SK-N-MC (cell line): ENCODE results near the gene HOXB1.

Source experiments
- EZH2 ChIP-seq: fragments of 200-600 bp; sonication (generic); IDR thresholded peaks from one replicate; pipeline ENCODE4 v1.6.1; 2017; ENCODE audit warnings: antibody characterized with exemption
- FOXP2 ChIP-seq: optimal IDR thresholded peaks from 2 replicates; pipeline ENCODE3; 2011; ENCODE audit warnings: mild to moderate bottlenecking, moderate library complexity; ENCODE audit not compliant: insufficient read depth; ENCODE audit errors: extremely low read length, control extremely low read depth
- POLR2AphosphoS5 ChIP-seq: IDR thresholded peaks from 2 replicates; pipeline ENCODE4 v1.6.1; 2012; ENCODE audit warnings: mild to moderate bottlenecking, low read depth, low read length, borderline replicate concordance

GRCh38 chr17:48504953-48505352, 25.9 kb downstream of the HOXB1 start:
- TF ChIP-seq POLR2AphosphoS5 (no peak), EZH2 (no peak), FOXP2 (no peak)
